K562 (cell line): ENCODE results near the gene SLC35F4. TPM values are rescaled to one million over a fixed set of nuclear protein-coding genes. Genes with fewer than 3 reads are reported as not detected.
"Not testable (repeated sequence)": the region's sequence is repeated elsewhere in the genome, so short reads cannot be mapped to it uniquely, and the experiment has no call there.

Experiments used
- ATAC-seq: fragments of 200-7000 bp; cut with Tn5 transposase; 3 replicates; pipeline ENCODE4 v1.9.1; 2020; ENCODE audit warnings: moderate library complexity
- BruUV-seq: library from RNA; stranded (reverse); fragments of 400-500 nt; replicated peaks from 2 replicates; lab custom pipeline; 2021; lab: Mats Ljungman, UMichigan
- CTCF ChIA-PET: fragments of 300-600 bp; formaldehyde crosslinking; extraction: SDS; loops from one replicate; lab custom pipeline; 2021; ENCODE audit warnings: low intra/inter-chr PET ratio; lab: Yijun Ruan, JAX
- POLR2A ChIA-PET: fragments of 300-600, 350-650 bp; sonication (Branson Sonifier 250); formaldehyde crosslinking; extraction: SDS; loops from one replicate; lab custom pipeline; 2021; ENCODE audit warnings: antibody characterized with exemption, inconsistent platforms; lab: Yijun Ruan, JAX
- DNase-seq, 4 experiments: peaks; one replicate each; pipeline versions ENCODE4 v3.0.0 to v3.0.0-alpha.2; 2011 to 2018; ENCODE audit warnings: low spot score in 3 of 4, mixed read lengths in 3 of 4; ENCODE audit errors: extremely low read depth in 1 of 4
- FAIRE-seq: peaks from 2 replicates; lab custom pipeline; 2011; peaks lifted over from hg19 to GRCh38; lab: Jason Lieb, UNC
- H2AFZ ChIP-seq: 2 replicates; pipeline ENCODE4 v1.6.0; 2011; ENCODE audit warnings: low read depth, low read length, control low read depth, inconsistent platforms
- H3K27ac ChIP-seq: fragments of 200-600 bp; 3 replicates; pipeline ENCODE4 v1.8.0; 2011; ENCODE audit warnings: low read depth, mild to moderate bottlenecking, control low read depth, inconsistent platforms, low read length, moderate library complexity, mixed read lengths; ENCODE audit errors: extremely low read depth
- H3K27me3 ChIP-seq, 2 experiments: fragments of 300-600 bp in 1 of 2; 2 replicates in 1 of 2; 3 replicates in 1 of 2; pipeline versions ENCODE4 v1.6.0 to v1.8.0; 2011; ENCODE audit warnings: inconsistent platforms in 2 of 2, low read length in 2 of 2, mild to moderate bottlenecking in 1 of 2, mixed read lengths in 1 of 2, moderate library complexity in 1 of 2; ENCODE audit not compliant: control insufficient read depth in 2 of 2, insufficient read depth in 2 of 2
- H3K36me3 ChIP-seq: fragments of 300-600 bp; 3 replicates; pipeline ENCODE4 v1.8.0; 2011; ENCODE audit warnings: mild to moderate bottlenecking, low read length, inconsistent platforms; ENCODE audit not compliant: control insufficient read depth, insufficient read depth
- H3K4me1 ChIP-seq, 2 experiments: fragments of 200-600 bp in 1 of 2; replicated peaks in 1 of 2; 2 replicates in 1 of 2; 3 replicates in 1 of 2; pipeline versions ENCODE4 v1.5.1 to v1.8.0; 2011; ENCODE audit warnings: inconsistent platforms in 2 of 2, low read length in 2 of 2, mild to moderate bottlenecking in 1 of 2, mixed read lengths in 1 of 2, moderate library complexity in 1 of 2; ENCODE audit not compliant: control insufficient read depth in 2 of 2, insufficient read depth in 2 of 2
- H3K4me2 ChIP-seq: 2 replicates; pipeline ENCODE4 v1.6.1; 2011; ENCODE audit warnings: low read length, control low read depth, inconsistent platforms, mixed read lengths; ENCODE audit not compliant: insufficient read depth
- H3K4me3 ChIP-seq: fragments of 200-600 bp; sonication (generic), shearing (Covaris generic); 2 replicates; pipeline ENCODE4 v1.5.1; 2016; ENCODE audit warnings: control low read depth, inconsistent platforms
- H3K79me2 ChIP-seq: fragments of 200-600 bp; 3 replicates; pipeline ENCODE4 v1.8.0; 2011; ENCODE audit warnings: low read length, inconsistent platforms; ENCODE audit not compliant: control insufficient read depth, insufficient read depth
- H3K9ac ChIP-seq, 2 experiments: 2 replicates each; pipeline versions ENCODE4 v1.6.0 to v1.6.1; 2011; ENCODE audit warnings: low read depth in 2 of 2, low read length in 2 of 2, control low read depth in 1 of 2, inconsistent platforms in 1 of 2, mild to moderate bottlenecking in 1 of 2, mixed read lengths in 1 of 2; ENCODE audit not compliant: insufficient read depth in 1 of 2
- H3K9me1 ChIP-seq: one replicate; pipeline ENCODE4 v1.6.0; 2011; ENCODE audit warnings: inconsistent platforms, mild to moderate bottlenecking, low read length, moderate library complexity; ENCODE audit not compliant: control insufficient read depth, insufficient read depth
- H3K9me3 ChIP-seq: replicated peaks from 2 replicates; pipeline ENCODE4 v1.5.1; 2011; ENCODE audit warnings: low read depth, low read length, inconsistent platforms; ENCODE audit not compliant: control insufficient read depth, insufficient read depth
- H4K20me1 ChIP-seq: replicated peaks from 2 replicates; pipeline ENCODE4 v1.6.1; 2011; ENCODE audit warnings: low read length, inconsistent platforms, mixed read lengths; ENCODE audit not compliant: control insufficient read depth, insufficient read depth
- CBX1 ChIP-seq: sonication (generic); IDR thresholded peaks from 2 replicates; pipeline ENCODE4 v1.6.1; 2016; ENCODE audit warnings: antibody characterized with exemption, low read depth, mild to moderate bottlenecking
- HOMEZ ChIP-seq: fragments of 250-450 bp; sonication (Bioruptor Pico); IDR thresholded peaks from 2 replicates; pipeline ENCODE4 v1.4.0; 2020; ENCODE audit warnings: mild to moderate bottlenecking, moderate library complexity
- RUNX1 ChIP-seq: sonication (generic); IDR thresholded peaks from 2 replicates; pipeline ENCODE4 v1.6.1; 2016; ENCODE audit warnings: antibody characterized with exemption, low read depth
- ZBTB2 ChIP-seq: fragments of 450-650 bp; IDR thresholded peaks from 2 replicates; pipeline ENCODE4 v1.6.1; 2016; ENCODE audit warnings: antibody characterized with exemption
- ZNF232 ChIP-seq: sonication (generic); formaldehyde crosslinking; IDR thresholded peaks from 2 replicates; pipeline ENCODE4 v1.8.0; 2022; ENCODE audit warnings: mild to moderate bottlenecking, missing genetic modification reagents
- ZNF507 ChIP-seq: conservative IDR thresholded peaks from 2 replicates; pipeline ENCODE4 v1.6.1; 2017; ENCODE audit warnings: missing genetic modification characterization, missing compliant biosample characterization
- WGBS: fragments of 100-300 bp; shearing (Covaris generic); methylation state at CpG from one replicate; pipeline ENCODE4 v1.1.6; 2016; ENCODE audit warnings: low coverage, mixed read lengths; ENCODE audit not compliant: insufficient coverage; ENCODE audit errors: missing lambda C conversion rate; 5-methylcytosine and 5-hydroxymethylcytosine counted together
- in situ Hi-C: fragments of 300-500 bp; cut with MboI; formaldehyde crosslinking; loops from 4 replicates; pipeline ENCODE4 v1.15.0; 2018; ENCODE audit warnings: inconsistent platforms, mixed read lengths
- intact Hi-C: fragments of 100-400 bp; cut with micrococcal nuclease; formaldehyde crosslinking; loops from 2 replicates; pipeline ENCODE4 v1.14.2; 2022
- polyA plus RNA-seq, 8 experiments: library from polyadenylated mRNA; depleted of rRNA in 4 of 8; stranded (reverse) in 5 of 8; unstranded in 3 of 8; fragments of >200 nt; fragmentation: Nextera tagmentation in 2 of 8; fragmentation: Illumina TruSeq in 1 of 8; extraction: Ambion mirVana in 2 of 8; extraction: Trizol in 1 of 8; gene quantifications; 2 replicates each; pipeline versions ENCODE4 v1.2.1 to v1.2.3, GENCODE V29; 2011 to 2014; ENCODE audit warnings: inconsistent platforms in 1 of 8, missing spikeins in 1 of 8
- total RNA-seq, 7 experiments: library from RNA; depleted of rRNA in 6 of 7; stranded (reverse); fragments of >200 nt in 6 of 7; fragmentation: Illumina TruSeq in 2 of 7; extraction: Trizol in 2 of 7; gene quantifications; 2 replicates each; pipeline versions ENCODE4 v1.2.1 to v1.2.3, GENCODE V29; 2011 to 2021; ENCODE audit warnings: low replicate concordance in 1 of 7
- TF ChIP-seq, protein P1 (sequence below), 2 experiments: fragments of 450-650 bp; conservative IDR thresholded peaks; 2 replicates each; pipeline ENCODE4 v1.6.1; 2017; ENCODE audit warnings: mild to moderate bottlenecking in 2 of 2, moderate library complexity in 2 of 2

Gene SLC35F4
- total and polyA plus RNA-seq, 9 of the 15 experiments (the other 6 are each of a cell fraction or from before 2014, with no cell fraction given), result 0.01 TPM; not detected in 8

GRCh38 chr14:57753821-57754220, 112.1 kb downstream of the SLC35F4 start (continued):
- no peak for TF ChIP-seq ZBTB2
- TF ChIP-seq CBX1, result no peak
- TF ChIP-seq, protein P1, sequence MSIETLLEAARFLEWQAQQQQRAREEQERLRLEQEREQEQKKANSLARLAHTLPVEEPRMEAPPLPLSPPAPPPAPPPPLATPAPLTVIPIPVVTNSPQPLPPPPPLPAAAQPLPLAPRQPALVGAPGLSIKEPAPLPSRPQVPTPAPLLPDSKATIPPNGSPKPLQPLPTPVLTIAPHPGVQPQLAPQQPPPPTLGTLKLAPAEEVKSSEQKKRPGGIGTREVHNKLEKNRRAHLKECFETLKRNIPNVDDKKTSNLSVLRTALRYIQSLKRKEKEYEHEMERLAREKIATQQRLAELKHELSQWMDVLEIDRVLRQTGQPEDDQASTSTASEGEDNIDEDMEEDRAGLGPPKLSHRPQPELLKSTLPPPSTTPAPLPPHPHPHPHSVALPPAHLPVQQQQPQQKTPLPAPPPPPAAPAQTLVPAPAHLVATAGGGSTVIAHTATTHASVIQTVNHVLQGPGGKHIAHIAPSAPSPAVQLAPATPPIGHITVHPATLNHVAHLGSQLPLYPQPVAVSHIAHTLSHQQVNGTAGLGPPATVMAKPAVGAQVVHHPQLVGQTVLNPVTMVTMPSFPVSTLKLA (conservative IDR thresholded peaks at IDR 0.05), result no peak
- TF ChIP-seq ZNF232 (CRISPR knock-in tag), result no peak
- no peak for TF ChIP-seq RUNX1
- TF ChIP-seq HOMEZ (CRISPR knock-in tag), result no peak
- no peak for TF ChIP-seq ZNF507

- DNase-seq, H3K9me1 ChIP-seq, in situ Hi-C loops, H3K4me1 ChIP-seq, H3K9ac ChIP-seq, H4K20me1 ChIP-seq, H3K79me2 ChIP-seq, CTCF ChIA-PET, intact Hi-C loops, BruUV-seq, ATAC-seq, H3K27ac ChIP-seq, H3K4me3 ChIP-seq, H2AFZ ChIP-seq, FAIRE-seq, H3K27me3 ChIP-seq, H3K9me3 ChIP-seq, H3K36me3 ChIP-seq, H3K4me2 ChIP-seq: not testable (repeated sequence)
- 0% methylated on average over 3 of the region's 11 CpGs for WGBS
- POLR2A ChIA-PET, result interaction anchor here (0.6 kb wide), 1 partner anchor 1025 kb away, joined by 8 read pairs; no protein-coding TSS in a partner anchor
Measured at GRCh38 chr14:57752142-57752695, 113.7 kb downstream of the SLC35F4 start.
